Loucy (cell line): ENCODE results near the gene DUSP21.

Source experiments
- H2AFZ ChIP-seq: fragments of 200-600 bp; sonication (generic); 2 replicates; pipeline ENCODE4 v1.6.0; 2016; ENCODE audit warnings: antibody characterized with exemption, mild to moderate bottlenecking, low read length, moderate library complexity
- H3F3A ChIP-seq: fragments of 200-600 bp; 2 replicates; pipeline ENCODE4 v1.6.0; 2016; ENCODE audit warnings: antibody characterized with exemption, low read depth, mild to moderate bottlenecking
- H3K27me3 ChIP-seq: fragments of 200-600 bp; sonication (generic); 2 replicates; pipeline ENCODE4 v1.6.1; 2014; ENCODE audit warnings: low read length, mild to moderate bottlenecking; ENCODE audit not compliant: insufficient read depth, poor library complexity, severe bottlenecking
- H3K36me3 ChIP-seq: fragments of 200-600 bp; sonication (generic); 2 replicates; pipeline ENCODE4 v1.6.1; 2016; ENCODE audit warnings: low read length; ENCODE audit not compliant: insufficient read depth
- H3K4me1 ChIP-seq: fragments of 200-600 bp; sonication (generic); 2 replicates; pipeline ENCODE4 v1.5.1; 2014; ENCODE audit warnings: low read length, mild to moderate bottlenecking; ENCODE audit not compliant: insufficient read depth, poor library complexity, severe bottlenecking
- H3K4me2 ChIP-seq: fragments of 200-600 bp; sonication (generic); 2 replicates; pipeline ENCODE4 v1.6.0; 2014; ENCODE audit warnings: antibody characterized with exemption, low read length, low read depth, mild to moderate bottlenecking; ENCODE audit not compliant: poor library complexity, severe bottlenecking
- H3K4me3 ChIP-seq: fragments of 200-600 bp; sonication (generic); 2 replicates; pipeline ENCODE4 v1.5.1; 2014; ENCODE audit warnings: low read length, mild to moderate bottlenecking, mixed read lengths; ENCODE audit not compliant: poor library complexity, severe bottlenecking
- H3K79me2 ChIP-seq: fragments of 200-600 bp; sonication (generic); 2 replicates; pipeline ENCODE4 v1.6.1; 2014; ENCODE audit warnings: low read length; ENCODE audit not compliant: insufficient read depth
- H3K9ac ChIP-seq: fragments of 200-600 bp; sonication (generic); 2 replicates; pipeline ENCODE4 v1.6.0; 2014; ENCODE audit warnings: mild to moderate bottlenecking, low read depth, low read length, moderate library complexity; ENCODE audit not compliant: poor library complexity, severe bottlenecking
- H3K9me2 ChIP-seq: fragments of 200-600 bp; sonication (generic); replicated peaks from 2 replicates; pipeline ENCODE4 v1.6.1; 2016; ENCODE audit warnings: low read depth, low read length, mixed read lengths
- H3K9me3 ChIP-seq: fragments of 200-600 bp; sonication (generic); 2 replicates; pipeline ENCODE4 v1.6.1; 2014; ENCODE audit warnings: mild to moderate bottlenecking, antibody characterized with exemption, low read length, low read depth; ENCODE audit not compliant: insufficient read depth
- H4K20me1 ChIP-seq: fragments of 200-600 bp; sonication (generic); 2 replicates; pipeline ENCODE4 v1.6.0; 2014; ENCODE audit warnings: antibody characterized with exemption, low read length, mild to moderate bottlenecking; ENCODE audit not compliant: insufficient read depth, poor library complexity, severe bottlenecking
- EZH2phosphoT487 ChIP-seq: fragments of 200-600 bp; IDR thresholded peaks from 2 replicates; pipeline ENCODE4 v1.6.1; 2018; ENCODE audit warnings: antibody characterized with exemption, mild to moderate bottlenecking, moderate library complexity, borderline replicate concordance
- TF ChIP-seq, protein P1 (sequence below): fragments of 200-600 bp; sonication (generic); conservative IDR thresholded peaks from 2 replicates; pipeline ENCODE4 v1.5.1; 2014; ENCODE audit warnings: mild to moderate bottlenecking, antibody characterized with exemption, low read length

The DUSP21 gene

DNA sequence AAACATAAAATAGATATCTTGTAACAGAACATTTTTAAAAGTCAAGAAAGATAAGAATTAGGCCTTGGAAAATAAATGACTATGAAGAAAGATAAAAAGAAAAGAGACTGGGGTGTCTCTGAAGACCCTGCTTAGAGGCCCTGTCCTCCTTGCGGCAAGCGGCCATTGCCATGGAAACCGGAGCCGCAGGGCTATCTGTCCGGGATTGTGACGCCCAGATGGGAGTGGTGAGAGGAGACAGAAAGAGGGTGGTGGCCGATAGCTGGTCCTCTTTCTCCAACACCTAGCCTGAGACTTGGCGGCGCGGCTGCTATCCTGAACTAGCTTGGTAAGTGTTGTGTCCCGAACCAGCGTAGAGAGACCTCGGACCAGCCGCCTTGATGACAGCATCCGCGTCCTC is at the start of gene DUSP21:
TSS of gene DUSP21 (plus strand) at position 269 of the 400 bp plus-strand sequence. CDS start at position 381, 112 bp downstream.
- no peaks in the 10 kb centered on the region for H3K9me2 ChIP-seq
- H3F3A ChIP-seq: no peaks in the 10 kb centered on the region
- H3K9ac ChIP-seq: no peak within 1 kb of the TSS
- H2AFZ ChIP-seq: no peak within 1 kb of the TSS
- H3K4me3 ChIP-seq: no peak within 1 kb of the TSS
- H3K27me3 ChIP-seq: no peaks in the 10 kb centered on the region
- H3K9me3 ChIP-seq: no peaks in the 10 kb centered on the region
- H4K20me1 ChIP-seq: no peaks in the 10 kb centered on the region
- no peak within 1 kb of the TSS for H3K4me2 ChIP-seq
- no peak for TF ChIP-seq EZH2phosphoT487
- TF ChIP-seq, protein P1, sequence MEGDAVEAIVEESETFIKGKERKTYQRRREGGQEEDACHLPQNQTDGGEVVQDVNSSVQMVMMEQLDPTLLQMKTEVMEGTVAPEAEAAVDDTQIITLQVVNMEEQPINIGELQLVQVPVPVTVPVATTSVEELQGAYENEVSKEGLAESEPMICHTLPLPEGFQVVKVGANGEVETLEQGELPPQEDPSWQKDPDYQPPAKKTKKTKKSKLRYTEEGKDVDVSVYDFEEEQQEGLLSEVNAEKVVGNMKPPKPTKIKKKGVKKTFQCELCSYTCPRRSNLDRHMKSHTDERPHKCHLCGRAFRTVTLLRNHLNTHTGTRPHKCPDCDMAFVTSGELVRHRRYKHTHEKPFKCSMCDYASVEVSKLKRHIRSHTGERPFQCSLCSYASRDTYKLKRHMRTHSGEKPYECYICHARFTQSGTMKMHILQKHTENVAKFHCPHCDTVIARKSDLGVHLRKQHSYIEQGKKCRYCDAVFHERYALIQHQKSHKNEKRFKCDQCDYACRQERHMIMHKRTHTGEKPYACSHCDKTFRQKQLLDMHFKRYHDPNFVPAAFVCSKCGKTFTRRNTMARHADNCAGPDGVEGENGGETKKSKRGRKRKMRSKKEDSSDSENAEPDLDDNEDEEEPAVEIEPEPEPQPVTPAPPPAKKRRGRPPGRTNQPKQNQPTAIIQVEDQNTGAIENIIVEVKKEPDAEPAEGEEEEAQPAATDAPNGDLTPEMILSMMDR: no peak
- no peaks in the 10 kb centered on the region for H3K79me2 ChIP-seq
- H3K36me3 ChIP-seq: no peaks in the 10 kb centered on the region
- no peaks in the 10 kb centered on the region for H3K4me1 ChIP-seq

GRCh38 chrX:44795945-44796450 is 47.8 kb upstream of the DUSP21 start:
- no peaks in the 10 kb centered on the region for H3K79me2 ChIP-seq
- H3K27me3 ChIP-seq: no peaks in the 10 kb centered on the region
- H3K9ac ChIP-seq: no peak overlapping the region
- no peak overlapping the region for H2AFZ ChIP-seq
- H3K9me3 ChIP-seq: no peaks in the 10 kb centered on the region
- TF ChIP-seq EZH2phosphoT487: no peak
- TF ChIP-seq, protein P1: no peak
- no peaks in the 10 kb centered on the region for H3K36me3 ChIP-seq
- no peaks in the 10 kb centered on the region for H3F3A ChIP-seq
- no peaks in the 10 kb centered on the region for H4K20me1 ChIP-seq
- no peak overlapping the region for H3K4me2 ChIP-seq
- no peak overlapping the region for H3K4me3 ChIP-seq
- H3K4me1 ChIP-seq: no peaks in the 10 kb centered on the region
- no peaks in the 10 kb centered on the region for H3K9me2 ChIP-seq

DNA sequence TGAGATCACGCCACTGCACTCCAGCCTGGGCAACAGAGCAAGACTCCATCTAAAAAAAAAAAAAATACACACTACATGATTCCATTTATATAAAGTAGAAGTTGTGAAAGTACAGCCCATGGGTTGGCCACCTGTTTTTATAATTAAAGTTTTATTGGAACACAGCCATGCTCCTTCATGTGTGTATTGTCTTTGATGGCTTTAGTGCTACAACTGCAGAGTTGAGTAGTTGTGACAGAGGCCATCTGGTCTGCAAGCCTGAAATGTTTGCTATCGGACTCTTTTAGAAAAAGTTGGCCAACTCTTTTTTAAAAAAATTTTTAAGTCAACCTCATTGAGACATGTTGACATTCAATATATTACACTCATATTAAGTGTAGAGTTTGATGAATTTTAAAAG is 41.2 kb upstream of the DUSP21 start:
- no peaks in the 10 kb centered on the region for H3K79me2 ChIP-seq
- H3K36me3 ChIP-seq: no peaks in the 10 kb centered on the region
- H3K9ac ChIP-seq: no peak overlapping the region
- no peaks in the 10 kb centered on the region for H3K9me3 ChIP-seq
- H3K9me2 ChIP-seq: no peaks in the 10 kb centered on the region
- no peak overlapping the region for H3K4me3 ChIP-seq
- H3K4me2 ChIP-seq: no peak overlapping the region
- no peaks in the 10 kb centered on the region for H4K20me1 ChIP-seq
- no peaks in the 10 kb centered on the region for H3K4me1 ChIP-seq
- no peaks in the 10 kb centered on the region for H3K27me3 ChIP-seq
- no peaks in the 10 kb centered on the region for H3F3A ChIP-seq
- TF ChIP-seq, protein P1: no peak
- no peak for TF ChIP-seq EZH2phosphoT487
- H2AFZ ChIP-seq: no peak overlapping the region
